ENCODE measurements around the gene CEMIP. TPM values are rescaled to one million over a fixed set of nuclear protein-coding genes. Genes with fewer than 3 reads are reported as not detected.

Gene CEMIP
- polyA plus RNA-seq, 12 donors: 1.5 to 6.4 (median 2.3) TPM; not detected in 2

DNA sequence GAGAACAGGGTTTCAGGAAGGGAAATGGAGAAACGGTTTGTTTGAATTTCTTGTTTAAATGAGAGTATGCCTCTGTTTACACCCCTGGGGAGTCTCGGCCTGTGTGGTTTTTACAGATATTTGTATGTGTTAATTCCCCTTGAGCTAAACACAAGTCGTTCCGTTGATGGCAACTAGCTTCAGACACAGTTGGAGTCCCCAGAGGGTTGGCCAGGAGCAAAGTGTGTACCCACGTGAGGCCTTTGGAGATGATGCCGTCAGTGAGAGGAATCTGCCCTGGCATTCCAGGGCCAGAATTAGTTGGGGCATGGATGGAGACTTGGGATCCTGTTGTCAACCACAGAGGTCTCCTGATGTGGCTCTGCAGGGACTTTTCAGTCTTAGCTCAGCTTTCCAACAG is 44.0 kb downstream of the CEMIP start:
- no peak for DNase-seq

GRCh38 chr15:80823995-80824394 is 44.8 kb downstream of the CEMIP start:
- no peak for DNase-seq

DNA sequence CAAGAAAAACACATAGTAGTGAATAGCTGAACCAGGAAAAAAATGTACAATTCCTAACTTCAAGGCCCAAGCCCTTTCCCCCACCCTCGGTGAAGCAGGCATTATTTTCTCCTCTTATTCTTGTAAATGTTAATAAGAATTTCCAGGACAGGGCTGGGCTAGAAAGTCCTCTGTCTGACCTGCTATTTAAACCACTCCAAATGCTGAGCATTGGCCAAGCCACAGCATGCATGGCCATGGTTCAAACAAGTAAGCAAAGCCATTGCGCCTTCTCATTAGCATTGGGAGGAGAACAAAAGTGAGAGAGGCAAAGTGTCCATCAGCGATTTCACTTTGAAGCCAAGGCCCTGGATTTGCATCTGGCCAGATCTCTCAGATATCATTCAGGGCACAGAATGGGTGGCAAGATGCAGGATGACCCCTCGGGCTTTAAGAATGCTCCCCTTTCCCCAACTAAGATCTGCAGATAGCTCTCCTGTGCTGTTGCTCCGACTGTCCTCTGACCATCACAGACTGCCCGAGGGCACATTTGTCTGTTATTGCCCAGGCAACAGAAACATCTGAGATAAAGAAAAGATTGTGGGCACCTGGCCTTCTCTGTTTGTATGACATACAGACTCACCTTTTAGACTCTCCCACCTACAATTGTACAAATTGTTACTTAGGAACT is 46.3 kb downstream of the CEMIP start:
- DNase-seq: no peak

- DNase-seq: no peak
These were observed 49.6 kb downstream of the CEMIP start for GRCh38 chr15:80828796-80829195.

- DNase-seq: no peak
These were observed 51.5 kb downstream of the CEMIP start for GRCh38 chr15:80830677-80831076.

DNA sequence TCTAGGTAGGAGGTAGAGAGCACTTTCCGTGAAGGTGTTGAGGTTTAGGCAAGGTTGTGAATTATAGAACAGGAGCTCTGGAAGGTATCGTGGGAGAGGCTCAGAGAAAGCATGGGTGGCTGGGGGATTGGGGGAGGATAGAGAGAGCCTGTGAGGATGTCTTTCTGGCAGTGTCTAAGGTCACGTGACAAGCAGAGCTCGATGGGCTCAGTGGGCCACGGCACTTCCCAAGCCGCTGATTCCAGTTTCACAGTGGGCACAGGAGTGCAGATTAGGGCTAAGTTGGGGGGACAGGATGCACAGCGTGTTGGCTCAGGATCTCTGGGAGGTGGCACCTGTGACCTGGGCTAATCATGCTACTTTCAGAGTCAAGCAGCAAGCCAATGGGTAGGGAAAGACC is 52.0 kb downstream of the CEMIP start:
- no peak for DNase-seq

GRCh38 chr15:80831606-80832224 is 52.5 kb downstream of the CEMIP start:
- no peak for DNase-seq

GRCh38 chr15:80832686-80833085 is 53.5 kb downstream of the CEMIP start:
- DNase-seq: no peak

DNA sequence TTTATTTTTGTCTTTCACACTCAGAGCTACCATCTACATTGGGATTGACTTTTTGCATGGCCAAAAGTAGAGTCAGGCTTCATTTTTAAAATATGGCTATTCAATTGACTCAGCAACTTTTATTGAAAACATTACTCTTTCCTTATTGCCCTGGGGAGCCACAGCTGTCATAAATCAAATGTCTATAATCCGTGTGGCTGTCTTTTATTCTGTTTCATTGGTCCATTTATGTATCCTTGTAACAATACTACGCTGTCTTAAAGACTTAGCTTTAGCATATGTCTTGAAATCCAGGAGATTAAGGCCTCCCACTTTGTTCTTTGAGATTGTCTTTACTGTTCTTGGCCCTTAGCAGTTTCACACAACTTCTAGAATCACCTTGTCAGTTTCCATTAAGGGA is 55.2 kb downstream of the CEMIP start:
- no peak for DNase-seq

- no peak for DNase-seq
These were observed 55.7 kb downstream of the CEMIP start for GRCh38 chr15:80834906-80835305.

GRCh38 chr15:80835336-80835735 is 56.2 kb downstream of the CEMIP start:
- no peak for DNase-seq

GRCh38 chr15:80836223-80836622 is 57.1 kb downstream of the CEMIP start:
- DNase-seq: no peak

- DNase-seq: no peak
These were observed 57.8 kb downstream of the CEMIP start for GRCh38 chr15:80837006-80837405.

GRCh38 chr15:80838012-80838411 is 58.8 kb downstream of the CEMIP start:
- no peak for DNase-seq

DNA sequence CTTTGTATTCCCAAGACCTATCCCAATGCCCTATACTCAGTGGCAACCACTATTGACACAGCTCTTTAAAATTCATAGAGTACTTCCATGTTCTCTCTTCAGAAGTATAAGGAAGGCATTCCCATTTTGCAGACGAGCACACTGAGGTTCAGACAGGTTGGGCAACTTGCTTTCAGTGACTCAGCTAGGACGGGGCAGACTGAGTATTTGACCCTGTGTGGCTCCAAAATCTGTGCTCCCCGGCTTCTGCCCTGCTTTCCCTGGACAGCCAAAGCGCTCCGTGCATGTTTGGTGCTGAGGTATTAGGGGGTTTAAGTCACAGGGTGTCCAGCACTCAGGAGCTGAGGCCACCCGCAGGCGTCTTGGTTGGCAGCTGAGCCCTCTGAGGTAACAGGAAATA is 59.5 kb downstream of the CEMIP start:
- no peak for DNase-seq

DNA sequence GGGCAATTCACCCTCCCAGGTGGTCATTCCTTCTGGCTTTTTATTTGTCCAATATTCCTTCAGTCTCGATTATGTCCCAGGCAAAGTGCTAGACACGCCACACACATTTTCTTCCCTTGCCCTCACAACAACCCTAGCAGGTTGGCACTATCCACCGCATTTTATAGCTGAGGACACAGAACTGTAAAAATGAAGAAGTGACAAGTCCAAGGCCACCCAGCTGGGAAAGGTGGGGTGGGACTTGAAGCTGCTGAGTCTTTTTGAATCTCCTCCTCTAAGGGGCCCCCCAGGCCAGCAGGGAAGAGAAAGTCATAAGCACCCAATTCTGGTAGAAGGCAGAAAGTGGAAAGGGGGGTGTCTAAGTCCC is 60.6 kb downstream of the CEMIP start:
- DNase-seq: no peak

DNA sequence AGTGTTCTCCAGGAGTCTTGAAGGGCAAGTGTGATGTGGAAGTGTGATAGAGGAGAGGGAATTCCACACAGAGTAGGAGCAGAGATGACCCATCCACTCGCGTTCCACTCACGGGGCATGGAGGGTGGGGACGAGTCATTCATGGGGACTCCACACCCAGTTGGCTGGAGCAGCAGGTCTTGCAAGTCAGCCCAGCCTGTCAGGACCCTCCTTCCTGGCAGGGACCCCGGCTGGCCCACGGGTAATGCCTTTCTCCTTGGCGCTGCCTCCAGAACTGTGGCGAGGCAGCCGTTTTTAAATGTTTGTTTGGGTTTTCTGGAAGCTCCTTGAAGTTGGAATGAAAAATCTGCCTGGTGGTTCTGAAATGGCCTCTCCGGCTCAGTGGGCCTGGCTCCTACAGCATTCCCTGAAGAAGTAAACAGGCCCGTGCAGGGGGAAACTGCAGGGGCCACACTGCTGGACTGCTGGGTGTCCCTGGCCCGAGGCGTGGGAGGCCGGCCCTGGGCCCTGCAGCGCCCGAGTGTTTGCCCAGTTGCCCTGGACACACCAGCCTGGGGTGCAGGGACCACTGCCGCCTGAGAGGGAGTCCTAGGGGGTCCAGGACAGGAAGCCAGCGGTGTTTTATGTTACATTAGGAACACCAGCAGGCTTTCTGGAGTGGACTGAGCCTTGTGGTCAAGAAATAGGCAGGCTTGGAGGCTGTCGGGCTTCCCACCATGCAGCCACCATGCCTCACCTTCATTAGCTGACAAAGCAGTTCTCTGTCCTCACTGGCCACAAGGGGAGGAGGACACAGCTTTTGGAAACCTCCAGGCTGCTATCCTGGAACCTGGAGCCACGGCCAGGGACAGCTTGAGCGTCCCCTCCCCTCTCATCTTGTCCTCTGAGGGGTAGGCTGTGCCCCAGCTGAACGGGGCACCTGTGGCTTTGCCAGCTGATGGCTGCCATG is 61.3 kb downstream of the CEMIP start:
- DNase-seq: no peak

DNA sequence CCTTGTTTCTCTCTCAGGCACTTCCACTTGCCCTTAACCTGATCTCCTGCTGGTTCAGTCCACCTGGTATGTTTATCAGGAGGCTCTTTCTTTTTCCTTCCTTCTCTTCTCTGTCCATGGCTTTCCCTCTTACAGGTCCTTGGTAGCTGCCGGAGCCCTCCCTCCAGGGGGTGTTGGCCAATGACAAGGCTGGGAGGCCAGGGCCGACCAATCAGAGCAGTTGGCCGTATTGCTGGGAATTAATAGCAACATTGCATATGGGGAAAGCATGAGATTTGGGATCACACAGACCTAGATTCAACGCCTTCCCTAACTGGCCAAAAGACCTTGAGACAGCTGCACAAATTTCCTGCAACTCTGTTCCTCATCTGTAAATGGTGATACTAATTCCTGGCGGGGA is 62.4 kb downstream of the CEMIP start:
- DNase-seq: no peak

- DNase-seq: no peak
These were observed 65.0 kb downstream of the CEMIP start for GRCh38 chr15:80844011-80844732.

DNA sequence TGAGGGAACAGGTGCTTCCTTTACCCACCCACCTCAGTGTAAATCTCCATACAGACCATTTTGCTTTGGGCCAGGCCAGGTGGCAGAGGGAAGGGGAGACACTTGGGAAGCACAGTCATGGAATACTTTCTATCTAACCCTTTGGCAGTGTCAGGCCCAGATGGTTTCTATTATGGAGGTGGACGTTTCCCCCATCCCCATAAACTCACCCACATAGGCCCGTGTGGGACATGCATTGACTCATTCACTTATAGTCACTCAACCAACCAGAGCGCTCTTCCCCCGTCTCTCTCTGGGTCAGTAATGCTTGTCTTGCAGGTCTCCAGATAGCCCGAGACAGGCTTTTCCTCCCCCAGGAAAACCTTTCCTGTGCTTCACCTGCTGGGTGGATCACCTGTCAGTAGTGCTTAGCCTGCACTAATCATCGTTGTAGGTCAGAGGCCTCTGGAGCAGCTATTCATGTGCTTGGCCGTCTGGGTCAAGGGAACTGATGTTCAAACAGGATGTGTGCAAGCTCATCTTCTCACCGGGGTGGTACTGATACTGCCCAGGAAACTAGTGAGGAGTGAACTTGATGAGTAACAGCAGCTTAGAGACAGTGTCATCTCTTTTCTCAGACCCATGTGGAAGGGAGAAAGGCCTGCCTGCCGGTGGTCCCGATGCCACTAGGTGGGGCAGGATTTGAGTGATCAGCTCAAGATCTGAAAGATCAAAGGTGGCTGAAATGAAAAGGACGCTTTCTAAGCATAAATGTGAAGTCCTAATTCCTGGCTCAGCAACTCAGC is 67.1 kb downstream of the CEMIP start:
- no peak for DNase-seq

GRCh38 chr15:80849308-80849707 is 70.1 kb downstream of the CEMIP start:
- DNase-seq: no peak

All from muscle of arm (tissue), 12 donors.